DND-41 (cell line): ENCODE data around the gene POC1A.
"Not testable (repeated sequence)": the region's sequence is repeated elsewhere in the genome, so short reads cannot be mapped to it uniquely, and the experiment has no call there.

Source experiments
- ATAC-seq: fragments of 200-7000 bp; cut with Tn5 transposase; 3 replicates; pipeline ENCODE4 v1.9.1; 2021; ENCODE audit warnings: low read depth; ENCODE audit not compliant: insufficient read depth
- DNase-seq: peaks from one replicate; pipeline ENCODE4 v3.0.0-alpha.2; 2020
- H2AFZ ChIP-seq: 2 replicates; pipeline ENCODE4 v1.6.0; 2012; ENCODE audit warnings: low read depth, low read length
- H3K27ac ChIP-seq: 2 replicates; pipeline ENCODE4 v1.5.1; 2012; ENCODE audit warnings: low read length, inconsistent platforms
- H3K27me3 ChIP-seq: fragments of 200-600 bp; sonication (generic); 2 replicates; pipeline ENCODE4 v1.6.0; 2012; ENCODE audit warnings: low read length, mild to moderate bottlenecking, inconsistent platforms; ENCODE audit not compliant: insufficient read depth, poor library complexity
- H3K36me3 ChIP-seq: 2 replicates; pipeline ENCODE4 v1.5.1; 2012; ENCODE audit warnings: low read length, inconsistent platforms; ENCODE audit not compliant: insufficient read depth
- H3K4me1 ChIP-seq: 2 replicates; pipeline ENCODE4 v1.5.1; 2012; ENCODE audit warnings: mild to moderate bottlenecking, low read length; ENCODE audit not compliant: insufficient read depth
- H3K4me2 ChIP-seq: 2 replicates; pipeline ENCODE4 v1.6.0; 2012; ENCODE audit warnings: mild to moderate bottlenecking, moderate library complexity, low read length, inconsistent platforms; ENCODE audit not compliant: insufficient read depth
- H3K4me3 ChIP-seq, 2 experiments: fragments of 200-600 bp in 1 of 2; shearing (Covaris generic) in 1 of 2; 2 replicates each; pipeline ENCODE4 v1.5.1; 2012 to 2016; ENCODE audit warnings: inconsistent platforms in 2 of 2, low read length in 2 of 2, mild to moderate bottlenecking in 2 of 2, low read depth in 1 of 2, moderate library complexity in 1 of 2
- H3K79me2 ChIP-seq: 2 replicates; pipeline ENCODE4 v1.6.0; 2012; ENCODE audit warnings: low read length, inconsistent platforms; ENCODE audit not compliant: insufficient read depth
- H3K9ac ChIP-seq: 2 replicates; pipeline ENCODE4 v1.6.0; 2012; ENCODE audit warnings: low read depth, mild to moderate bottlenecking, inconsistent platforms, low read length, moderate library complexity
- H3K9me3 ChIP-seq: 2 replicates; pipeline ENCODE4 v1.5.1; 2012; ENCODE audit warnings: low read length, moderate library complexity, mild to moderate bottlenecking, inconsistent platforms; ENCODE audit not compliant: insufficient read depth, severe bottlenecking
- H4K20me1 ChIP-seq: 2 replicates; pipeline ENCODE4 v1.6.0; 2012; ENCODE audit warnings: low read length; ENCODE audit not compliant: insufficient read depth
- EZH2 ChIP-seq: IDR thresholded peaks from 3 replicates; pipeline ENCODE4 v1.6.1; 2012; ENCODE audit warnings: borderline replicate concordance, low read depth, mild to moderate bottlenecking, moderate library complexity, low read length, inconsistent platforms; ENCODE audit not compliant: severe bottlenecking
- TF ChIP-seq, protein P1 (sequence below): IDR thresholded peaks from 2 replicates; pipeline ENCODE4 v1.5.1; 2012; ENCODE audit warnings: borderline replicate concordance, low read length, moderate library complexity, mild to moderate bottlenecking; ENCODE audit not compliant: poor library complexity, severe bottlenecking; ENCODE audit errors: extremely low read depth

Gene POC1A

DNA sequence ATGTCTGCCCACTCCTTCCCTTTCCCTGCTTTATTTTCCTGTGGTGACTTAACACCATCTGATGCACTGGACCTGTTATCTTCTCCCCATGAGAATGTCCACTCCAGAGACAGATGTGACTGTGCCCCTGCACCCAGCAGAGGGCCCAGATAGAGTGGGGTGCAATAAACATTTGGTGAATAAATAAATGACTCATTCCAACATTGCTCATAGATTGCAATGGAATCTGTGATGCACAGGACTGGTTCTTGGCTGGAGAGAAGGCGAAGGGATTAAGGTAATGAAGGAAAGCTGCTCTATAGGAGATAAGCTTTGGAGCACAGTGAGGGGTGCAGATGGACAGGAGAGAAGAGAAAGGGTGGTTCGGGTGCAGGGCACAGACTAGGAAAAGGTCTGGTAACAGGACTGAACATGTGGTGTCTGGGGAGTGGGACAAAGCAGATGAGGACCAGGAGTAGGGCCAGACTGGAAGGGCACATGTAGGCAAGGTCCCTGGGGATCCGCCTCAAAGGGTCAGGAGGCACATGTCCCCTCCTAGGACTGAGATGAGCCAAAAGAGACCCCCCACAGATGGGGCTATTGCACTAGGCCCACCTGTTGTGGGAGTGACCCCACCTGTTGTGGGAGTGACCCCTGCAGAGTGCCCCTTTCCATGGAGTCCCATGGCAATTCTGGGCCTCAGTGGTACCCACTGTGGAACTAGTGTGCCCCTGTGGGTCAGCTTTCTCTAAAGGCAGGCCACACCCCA lies 17.5 kb upstream of the POC1A start:
- no peaks in the 10 kb centered on the region for H3K9me3 ChIP-seq
- H3K27me3 ChIP-seq: no peaks in the 10 kb centered on the region
- no peak overlapping the region for H3K4me3 ChIP-seq
- ATAC-seq (no peak), DNase-seq (no peak)
- no peak overlapping the region for H3K27ac ChIP-seq
- H3K79me2 ChIP-seq: no peaks in the 10 kb centered on the region
- H3K9ac ChIP-seq: no peak overlapping the region
- H3K36me3 ChIP-seq: no peaks in the 10 kb centered on the region
- no peak overlapping the region for H2AFZ ChIP-seq
- no peaks in the 10 kb centered on the region for H3K4me1 ChIP-seq
- TF ChIP-seq, protein P1, sequence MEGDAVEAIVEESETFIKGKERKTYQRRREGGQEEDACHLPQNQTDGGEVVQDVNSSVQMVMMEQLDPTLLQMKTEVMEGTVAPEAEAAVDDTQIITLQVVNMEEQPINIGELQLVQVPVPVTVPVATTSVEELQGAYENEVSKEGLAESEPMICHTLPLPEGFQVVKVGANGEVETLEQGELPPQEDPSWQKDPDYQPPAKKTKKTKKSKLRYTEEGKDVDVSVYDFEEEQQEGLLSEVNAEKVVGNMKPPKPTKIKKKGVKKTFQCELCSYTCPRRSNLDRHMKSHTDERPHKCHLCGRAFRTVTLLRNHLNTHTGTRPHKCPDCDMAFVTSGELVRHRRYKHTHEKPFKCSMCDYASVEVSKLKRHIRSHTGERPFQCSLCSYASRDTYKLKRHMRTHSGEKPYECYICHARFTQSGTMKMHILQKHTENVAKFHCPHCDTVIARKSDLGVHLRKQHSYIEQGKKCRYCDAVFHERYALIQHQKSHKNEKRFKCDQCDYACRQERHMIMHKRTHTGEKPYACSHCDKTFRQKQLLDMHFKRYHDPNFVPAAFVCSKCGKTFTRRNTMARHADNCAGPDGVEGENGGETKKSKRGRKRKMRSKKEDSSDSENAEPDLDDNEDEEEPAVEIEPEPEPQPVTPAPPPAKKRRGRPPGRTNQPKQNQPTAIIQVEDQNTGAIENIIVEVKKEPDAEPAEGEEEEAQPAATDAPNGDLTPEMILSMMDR: no peak
- no peak for TF ChIP-seq EZH2
- no peaks in the 10 kb centered on the region; the same call in 1 of the 2 replicates for H4K20me1 ChIP-seq
- H3K4me2 ChIP-seq: no peak overlapping the region

DNA sequence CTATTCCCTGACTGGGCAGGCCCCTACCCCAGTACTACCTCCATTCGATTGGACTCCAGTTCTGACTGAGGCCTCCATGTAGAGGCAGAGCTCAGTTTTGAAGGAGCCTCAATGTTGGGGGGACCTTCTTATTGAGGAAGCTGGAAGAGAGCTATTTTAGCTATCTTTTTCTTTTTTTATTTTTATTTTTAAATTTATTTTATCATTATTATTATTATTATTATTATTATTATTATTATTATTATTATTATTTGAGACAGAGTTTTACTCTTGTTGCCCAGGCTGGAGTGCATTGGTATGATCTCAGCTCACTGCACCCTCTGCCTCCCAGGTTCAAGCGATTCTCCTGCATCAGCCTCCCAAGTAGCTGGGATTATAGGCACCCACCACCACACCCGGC lies 16.0 kb upstream of the POC1A start:
- not testable (repeated sequence) for H3K27me3 ChIP-seq, H4K20me1 ChIP-seq, H3K9ac ChIP-seq, ATAC-seq, H3K4me1 ChIP-seq, DNase-seq, H3K79me2 ChIP-seq, H3K36me3 ChIP-seq, H3K4me3 ChIP-seq, H3K9me3 ChIP-seq, H3K4me2 ChIP-seq, H2AFZ ChIP-seq, H3K27ac ChIP-seq

DNA sequence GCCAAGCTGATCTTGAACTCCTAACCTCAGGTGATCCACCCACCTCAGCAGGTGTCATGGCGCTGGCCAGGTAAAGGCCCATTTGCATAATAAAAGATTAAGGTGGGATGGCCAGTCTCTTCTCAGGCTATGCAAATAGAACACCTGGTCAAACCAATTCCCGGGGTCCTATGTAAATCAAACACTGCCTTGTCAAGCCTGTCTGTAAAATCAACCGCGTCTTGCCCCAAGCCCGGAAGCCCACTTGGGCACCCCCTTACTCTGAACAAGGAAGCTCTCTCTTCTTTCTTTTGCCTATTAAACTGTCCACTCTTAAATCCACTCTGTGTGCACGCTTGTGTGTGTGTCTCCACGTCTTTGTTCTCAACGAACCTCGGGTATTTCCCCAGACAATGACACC lies 13.0 kb upstream of the POC1A start:
- no peak overlapping the region for H2AFZ ChIP-seq
- H4K20me1 ChIP-seq: no peaks in the 10 kb centered on the region; the same call in 1 of the 2 replicates
- no peaks in the 10 kb centered on the region for H3K4me1 ChIP-seq
- DNase-seq: no peak
- H3K9ac ChIP-seq: no peak overlapping the region
- no peaks in the 10 kb centered on the region for H3K79me2 ChIP-seq
- H3K36me3 ChIP-seq: no peaks in the 10 kb centered on the region
- H3K27me3 ChIP-seq: no peaks in the 10 kb centered on the region
- no peak overlapping the region for H3K27ac ChIP-seq
- H3K4me3 ChIP-seq: no peak overlapping the region
- TF ChIP-seq, protein P1: no peak
- no peak for TF ChIP-seq EZH2
- no peak for ATAC-seq
- H3K9me3 ChIP-seq: no peaks in the 10 kb centered on the region
- no peak overlapping the region for H3K4me2 ChIP-seq

DNA sequence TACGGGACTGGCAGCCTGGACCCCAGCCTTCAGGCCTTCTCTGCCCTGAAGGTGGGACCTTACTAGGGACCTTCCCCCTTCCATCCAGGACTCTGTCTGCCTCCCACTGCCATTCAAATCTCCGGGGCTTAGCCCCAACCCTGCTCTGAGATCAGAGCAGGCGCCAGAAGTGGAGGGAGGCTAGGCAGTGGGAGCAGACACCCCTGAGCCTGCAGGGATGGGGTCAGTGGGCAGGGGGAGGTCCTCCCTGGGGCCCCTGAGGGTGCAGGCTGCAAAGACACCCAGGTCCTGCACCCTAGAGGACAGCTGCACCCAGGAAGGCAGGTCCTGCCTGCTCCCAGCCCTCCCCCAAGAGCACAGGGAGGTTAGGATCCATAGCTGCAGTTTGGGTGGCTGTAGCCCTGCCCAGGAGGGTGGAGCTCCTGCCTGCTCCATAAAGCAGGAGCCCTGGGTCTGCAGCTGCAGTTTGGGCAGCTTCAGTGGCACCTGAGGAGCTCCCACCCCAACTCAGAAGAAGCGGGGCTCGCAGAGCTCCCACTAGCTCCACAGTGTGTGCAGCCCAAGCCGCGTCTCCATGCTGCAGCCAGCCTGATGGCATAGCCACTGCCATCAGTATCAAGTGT lies 8.1 kb upstream of the POC1A start:
- DNase-seq: no peak
- H3K4me3 ChIP-seq: no peak overlapping the region
- H3K36me3 ChIP-seq: no peaks in the 10 kb centered on the region
- H2AFZ ChIP-seq: no peak overlapping the region
- no peak overlapping the region for H3K9ac ChIP-seq
- no peak for TF ChIP-seq EZH2
- TF ChIP-seq, protein P1: no peak
- no peaks in the 10 kb centered on the region for H4K20me1 ChIP-seq
- no peak for ATAC-seq
- no peaks in the 10 kb centered on the region for H3K4me1 ChIP-seq
- H3K9me3 ChIP-seq: no peaks in the 10 kb centered on the region
- no peak overlapping the region for H3K27ac ChIP-seq
- H3K79me2 ChIP-seq: no peaks in the 10 kb centered on the region
- no peak overlapping the region for H3K4me2 ChIP-seq
- H3K27me3 ChIP-seq: no peaks in the 10 kb centered on the region
